HG02852 (cell line): Measurements from ENCODE around the gene XPO5.

Experiments
- ATAC-seq: cut with Tn5 transposase; IDR thresholded peaks from one replicate; pipeline ENCODE4 v1.9.1; 2021; ENCODE audit warnings: mild to moderate bottlenecking, moderate library complexity; ENCODE audit not compliant: unreplicated experiment

The XPO5 gene

GRCh38 chr6:43520097-43520496 lies 55.7 kb downstream of the XPO5 start:
- no peak for ATAC-seq

- ATAC-seq = no peak
Observed at GRCh38 chr6:43517505-43518357, 58.1 kb downstream of the XPO5 start.

- peak; percentile 85 for ATAC-seq
Observed at GRCh38 chr6:43516697-43517504, 58.9 kb downstream of the XPO5 start, which contains the start of the genes POLR1C and YIPF3. TSS of gene POLR1C (plus strand) at chr6:43517089. CDS start at chr6:43517110, 21 bp downstream. TSS of gene YIPF3 (minus strand) at chr6:43516926. CDS start at chr6:43516807, 119 bp downstream.

DNA sequence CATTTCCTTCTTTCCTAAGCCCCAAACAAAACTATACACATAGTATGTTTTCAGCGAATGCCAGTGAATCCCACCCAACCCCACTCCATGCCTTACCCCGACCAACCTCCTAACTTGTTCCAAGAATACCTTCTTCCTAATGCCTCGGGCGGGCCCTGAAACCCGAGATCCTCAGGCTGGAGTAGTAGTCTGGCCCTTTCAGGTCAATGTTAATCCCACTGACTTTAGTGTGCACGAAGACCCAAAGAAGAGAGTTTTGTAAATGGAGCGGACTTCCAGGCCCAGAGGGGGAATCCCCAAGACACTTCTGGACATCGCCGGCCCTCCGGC lies 59.5 kb downstream of the XPO5 start:
- ATAC-seq = no peak

- no peak for ATAC-seq
Observed at GRCh38 chr6:43515808-43516207, 60.0 kb downstream of the XPO5 start.

DNA sequence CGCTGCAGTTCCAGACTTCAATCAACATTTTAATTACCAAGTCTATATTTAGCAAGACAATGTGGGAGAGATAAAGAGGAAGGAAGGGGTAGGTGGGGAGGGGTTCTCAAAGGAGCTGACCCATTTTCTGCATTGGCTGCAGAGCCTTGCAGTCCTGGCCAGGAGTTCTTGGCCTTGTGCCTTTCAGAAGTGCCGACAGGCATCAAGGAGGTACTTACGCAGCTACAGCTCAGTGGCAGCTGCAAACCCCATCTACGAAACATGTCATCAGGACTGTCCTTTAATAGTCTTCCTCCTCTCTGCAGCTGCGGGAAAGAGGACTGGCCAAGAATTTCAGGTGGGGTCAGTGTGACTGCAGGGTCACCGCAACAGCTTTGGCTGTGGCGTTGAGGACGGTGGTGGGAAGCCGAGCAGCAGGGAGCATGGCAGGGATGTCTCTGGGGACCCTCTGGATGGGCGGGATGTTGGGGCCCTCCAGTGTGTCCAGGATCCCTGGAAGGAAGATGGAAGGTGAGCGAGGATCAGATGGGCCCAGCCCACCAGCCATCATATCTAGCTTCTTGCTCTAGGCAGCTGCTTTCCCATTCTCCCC lies 63.9 kb downstream of the XPO5 start:
- no peak for ATAC-seq

GRCh38 chr6:43510827-43511163 lies 65.0 kb downstream of the XPO5 start:
- no peak for ATAC-seq

DNA sequence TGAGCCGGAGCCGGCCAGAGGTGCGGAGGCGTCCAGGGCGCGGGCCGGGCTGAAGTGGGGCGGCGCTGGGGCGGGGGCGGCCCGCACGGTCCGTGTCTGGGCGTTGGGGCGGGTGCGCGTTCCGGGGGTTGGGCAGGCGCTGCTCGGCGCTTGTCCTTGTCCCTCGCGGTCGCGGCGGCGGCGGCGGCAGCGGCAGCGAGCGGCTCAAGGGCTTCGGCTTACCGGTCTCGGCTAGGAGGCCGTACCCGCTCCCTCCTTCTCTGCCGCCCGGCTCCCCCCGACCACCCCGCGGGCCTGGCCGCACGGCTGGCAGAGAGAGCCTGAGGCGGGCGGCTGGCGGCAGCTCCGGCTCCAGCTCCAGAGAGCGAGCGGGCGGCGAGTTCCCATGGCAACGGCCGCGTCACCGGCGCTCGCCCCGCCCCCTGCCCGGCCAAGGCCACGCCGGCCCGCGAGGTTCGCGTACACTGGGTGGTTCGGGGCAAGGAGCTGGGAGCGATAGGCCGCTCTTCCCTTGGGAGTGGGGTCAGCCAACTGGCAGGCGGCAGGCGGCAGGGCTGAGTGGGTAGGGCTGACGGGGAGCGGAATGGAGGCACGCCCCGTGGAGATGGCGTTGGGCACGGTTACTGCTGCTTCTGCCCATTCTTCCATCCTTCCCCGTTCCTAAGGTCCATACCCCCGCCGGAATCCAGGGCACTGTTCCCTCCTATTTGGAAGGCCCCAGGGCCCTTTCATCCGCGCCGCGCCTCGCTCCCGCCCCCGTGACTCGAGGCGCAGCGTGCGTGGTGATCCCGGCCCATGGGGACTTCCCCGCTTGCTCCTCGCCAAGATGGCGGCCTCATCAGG lies 65.6 kb downstream of the XPO5 start, which contains the start of gene LRRC73:
LRRC73 (minus strand) TSS at position 363 of the 843 bp plus-strand sequence. CDS start 561 bp downstream, outside the sequence.
- ATAC-seq = peak; percentile 73

DNA sequence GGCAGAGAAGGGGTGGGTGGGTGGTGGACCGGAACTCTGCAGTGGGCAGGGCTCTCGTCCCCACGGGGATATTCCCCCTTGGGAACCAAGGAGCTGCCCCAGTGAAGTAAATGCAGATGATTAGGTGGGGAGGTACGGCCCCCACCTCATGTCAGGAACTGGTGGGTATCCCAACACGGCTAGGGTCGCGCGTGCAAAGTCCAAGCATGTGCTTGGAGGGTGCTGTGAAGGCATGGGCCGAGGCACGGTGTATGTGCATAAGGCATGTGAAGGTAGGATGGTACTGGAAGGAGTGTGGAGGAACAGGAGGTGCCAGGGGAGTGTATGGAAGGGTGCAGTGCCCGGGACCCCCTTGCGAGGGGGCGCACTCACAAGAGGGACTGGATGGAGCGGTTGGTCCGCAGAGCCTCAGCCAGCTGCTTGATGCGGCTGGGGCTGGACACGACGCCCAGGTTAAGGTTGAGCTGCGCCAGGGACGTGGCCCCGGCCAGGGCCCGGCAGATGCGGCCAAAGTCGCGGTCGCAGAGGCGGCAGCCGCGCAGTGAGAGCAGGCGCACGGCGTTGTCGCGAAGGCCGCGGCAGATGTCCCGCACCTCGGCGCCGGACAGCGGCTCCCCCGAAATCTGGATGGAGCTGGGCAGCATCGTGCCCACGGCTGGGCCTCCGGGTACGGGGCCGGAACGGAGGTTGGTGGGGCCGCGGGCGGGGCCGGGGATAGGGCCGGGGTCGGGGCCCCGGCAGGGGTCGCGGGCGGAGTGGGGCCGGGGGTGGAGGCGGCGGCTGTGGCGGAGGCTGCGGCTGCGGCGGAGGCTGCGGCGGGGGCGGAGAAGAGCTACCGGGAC lies 66.5 kb downstream of the XPO5 start:
- ATAC-seq = peak; percentile 17

GRCh38 chr6:43508481-43509141 lies 67.2 kb downstream of the XPO5 start:
- ATAC-seq = no peak

- ATAC-seq = no peak
Observed at GRCh38 chr6:43506667-43507471, 69.0 kb downstream of the XPO5 start.

DNA sequence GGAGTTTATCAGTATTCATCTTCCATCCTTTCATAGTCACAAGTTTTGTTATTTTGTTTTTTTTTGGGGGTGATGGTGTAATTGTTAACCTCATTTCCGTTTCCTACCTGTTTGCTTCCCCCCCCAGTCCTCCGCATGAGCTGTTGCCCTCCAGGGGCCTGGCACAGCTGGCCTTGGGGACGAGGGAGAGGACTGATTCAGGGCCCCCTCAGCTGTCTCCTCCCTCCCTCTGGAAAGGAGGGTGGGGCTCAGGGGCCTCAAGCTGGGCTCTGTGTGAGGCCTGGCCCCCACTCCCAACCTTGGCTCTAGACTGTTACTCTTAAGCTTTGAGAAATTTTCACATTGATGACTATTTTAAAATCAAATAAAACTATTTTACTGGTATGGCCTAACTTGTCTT lies 69.7 kb downstream of the XPO5 start:
- no peak for ATAC-seq

DNA sequence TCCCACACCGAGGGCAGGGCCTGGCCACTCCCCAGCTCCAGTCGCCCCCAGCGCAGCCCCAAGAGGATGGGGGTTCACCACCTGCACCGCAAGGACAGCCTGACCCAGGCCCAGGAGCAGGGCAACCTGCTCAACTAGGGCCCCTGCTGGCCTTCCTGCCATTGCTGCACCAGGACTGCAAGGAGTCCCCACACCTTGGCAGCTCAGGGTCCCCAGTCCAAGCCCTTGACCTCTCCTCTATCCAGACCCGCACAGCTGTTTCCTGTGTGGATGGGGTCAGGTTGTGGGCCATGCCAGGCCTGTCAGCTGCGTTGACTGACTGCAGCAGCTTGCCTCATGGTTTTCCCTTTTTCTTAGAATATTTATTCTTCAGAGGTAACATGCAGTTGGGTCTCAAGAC lies 70.1 kb downstream of the XPO5 start:
- ATAC-seq = no peak

- no peak for ATAC-seq
Observed at GRCh38 chr6:43504756-43505593, 70.9 kb downstream of the XPO5 start.

GRCh38 chr6:43503443-43503842 lies 72.4 kb downstream of the XPO5 start:
- ATAC-seq = no peak

DNA sequence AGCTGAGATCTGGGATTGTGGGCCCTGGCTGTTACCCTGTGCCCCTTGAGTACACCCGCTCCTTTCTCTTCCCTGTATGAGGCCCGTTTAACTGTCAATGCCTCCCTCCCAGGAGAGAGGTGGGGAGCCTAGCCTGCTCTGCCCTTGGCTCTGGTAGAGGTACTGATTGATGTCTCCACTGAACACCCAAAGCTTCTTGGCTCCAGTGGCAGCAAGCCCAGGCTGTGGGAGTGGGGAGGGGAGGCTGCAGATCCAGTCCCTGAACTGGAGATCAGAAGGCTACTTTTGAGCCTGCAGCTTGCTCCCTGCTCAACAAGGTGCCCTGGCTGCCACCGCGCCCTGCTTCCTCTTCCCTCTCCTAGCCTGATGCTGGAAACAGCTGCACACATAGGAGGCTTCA lies 73.2 kb downstream of the XPO5 start:
- no peak for ATAC-seq

DNA sequence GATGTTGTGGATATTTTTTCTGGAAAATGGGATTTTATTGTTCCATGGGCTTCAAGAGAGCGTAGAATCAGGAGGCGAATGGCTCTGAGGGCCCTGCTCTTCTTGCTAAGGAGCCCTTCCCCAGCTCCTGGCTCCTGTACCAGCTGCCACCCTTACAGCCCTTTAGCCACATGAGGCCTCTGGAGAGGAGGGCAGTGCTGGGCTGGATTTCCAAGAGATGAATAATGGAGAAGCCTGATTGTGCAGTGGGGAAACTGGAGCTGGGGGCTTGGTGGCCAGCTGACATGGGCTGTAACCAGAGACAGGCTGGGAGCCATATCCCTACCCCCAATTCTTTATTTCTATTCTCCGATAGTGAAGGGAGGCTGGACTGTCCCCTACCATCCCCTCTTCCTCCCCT lies 74.9 kb downstream of the XPO5 start:
- no peak for ATAC-seq
